Stomach (tissue), 19 donors: ENCODE data around the gene ANKRD30B. TPM values are rescaled to one million over a fixed set of nuclear protein-coding genes. Genes with fewer than 3 reads are reported as not detected.
A peak's percentile ranks its signal among the peaks of the same experiment; 100 is the strongest.
"Not testable (repeated sequence)": the region's sequence is repeated elsewhere in the genome, so short reads cannot be mapped to it uniquely, and the experiment has no call there.

Experiments
- DNase-seq, 2 donors: peaks; one replicate each; pipeline versions ENCODE4 v3.0.0 to v3.0.0-alpha.2; 2013 to 2019
- H3K27ac ChIP-seq, 5 donors: fragments of 200-600 bp in 4 of 5; sonication (generic) in 4 of 5; one replicate each; pipeline ENCODE4 v1.5.1; 2013 to 2019; ENCODE audit warnings: mild to moderate bottlenecking in 1 of 5, moderate library complexity in 1 of 5
- H3K27me3 ChIP-seq, 3 donors: fragments of 200-600 bp; sonication (generic); one replicate each; pipeline ENCODE4 v1.5.1; 2017 to 2019; ENCODE audit warnings: mixed run types in 1 of 3
- H3K36me3 ChIP-seq, 4 donors: fragments of 200-600 bp; sonication (generic); 1 replicate in 3 of 4; 2 replicates in 1 of 4; pipeline ENCODE4 v1.5.1; 2016 to 2019
- H3K4me1 ChIP-seq, 4 donors: fragments of 200-600 bp; sonication (generic); one replicate each; pipeline ENCODE4 v1.5.1; 2016 to 2019
- H3K4me3 ChIP-seq, 4 donors: fragments of 200-600 bp; sonication (generic) in 3 of 4; one replicate each; pipeline ENCODE4 v1.5.1; 2016 to 2019; ENCODE audit warnings: mild to moderate bottlenecking in 1 of 4
- H3K9me3 ChIP-seq, 4 donors: fragments of 200-600 bp; sonication (generic); one replicate each; pipeline ENCODE4 v1.5.1; 2016 to 2019
- CTCF ChIP-seq, 7 experiments: fragments of 450-650 bp in 4 of 7; fragments of 200-600 bp in 3 of 7; sonication (generic) in 3 of 7; IDR thresholded peaks; one replicate each; pipeline ENCODE4 v1.5.1; 2016 to 2019; ENCODE audit warnings: antibody characterized with exemption in 7 of 7, control low read depth in 2 of 7, mild to moderate bottlenecking in 1 of 7
- EP300 ChIP-seq: sonication (generic); formaldehyde crosslinking; IDR thresholded peaks from one replicate; pipeline ENCODE4 v1.6.1; 2017; ENCODE audit warnings: antibody characterized with exemption
- POLR2A ChIP-seq, 4 donors: fragments of 450-650 bp; IDR thresholded peaks; one replicate each; pipeline ENCODE4 v1.6.1; 2016; ENCODE audit warnings: antibody characterized with exemption in 4 of 4, control low read depth in 2 of 4, mild to moderate bottlenecking in 1 of 4, moderate library complexity in 1 of 4
- POLR2AphosphoS5 ChIP-seq, 3 donors: sonication (generic); formaldehyde crosslinking; IDR thresholded peaks; one replicate each; pipeline ENCODE4 v1.6.1; 2016; ENCODE audit warnings: antibody characterized with exemption in 3 of 3
- WGBS, 5 donors: extraction: QIAGEN DNeasy Blood & Tissue Kit in 3 of 5; methylation state at CpG; one replicate each; pipeline versions ENCODE4 v1.1.5 to v1.1.7; 2013 to 2018; 5-methylcytosine and 5-hydroxymethylcytosine counted together
- intact Hi-C: fragments of 100-400 bp; cut with DNase I; formaldehyde crosslinking; loops from one replicate; pipeline ENCODE4 v1.15.1; 2023; ENCODE audit warnings: low total_unique reads
- long read RNA-seq, 10 donors: transcript quantifications; one replicate each; lab custom pipeline, GENCODE V29; 2026
- polyA plus RNA-seq, 3 donors: library from polyadenylated mRNA; stranded (reverse); fragments of 200-250 nt; gene quantifications; one replicate each; pipeline ENCODE4 v1.2.3, GENCODE V29; 2013
- total RNA-seq, 5 donors: library from RNA; depleted of rRNA; stranded (reverse); fragments of >200 nt; gene quantifications; one replicate each; pipeline versions ENCODE4 v1.1.0 to v1.2.3, GENCODE V29; 2014 to 2016
- donor health status: healthy with polysubstance abuse.
- donor health status: Bipolar disorder and iron deficiency.
- donor health status: healthy.

ANKRD30B gene
- total RNA-seq (under 1 TPM in 2 of 5 donors, not detected in 3; 0.18 to 0.29 TPM), polyA plus RNA-seq (under 1 TPM in 1 of 3 donors, not detected in 2; 0.10 TPM)
- long read RNA-seq, donor 1 = 0 reads
- long read RNA-seq, donor 2 = 0 reads
- long read RNA-seq, donor 3 = 0 reads
- long read RNA-seq, donor 4 = 0 reads
- long read RNA-seq, donor 5 = 0 reads
- long read RNA-seq, donor 6 = 0 reads
- long read RNA-seq, donor 7 = 0 reads
- long read RNA-seq, donor 8 = 0 reads
- long read RNA-seq, donor 9 = 0 reads
- long read RNA-seq, donor 10 = 0 reads

GRCh38 chr18:14747513-14748474 is at the start of gene ANKRD30B:
Gene ANKRD30B, plus strand, starts transcription at chr18:14748172. Its CDS starts 248 bp downstream, at chr18:14748420.
- H3K4me3 ChIP-seq = peak within 1 kb of the TSS in 2 of 4 donors; percentile 12 to 32
- DNase-seq = peak in 1 of 2 donors; percentile 34
- WGBS, 5 donors = 13 to 26% (median 17%) methylated on average over 31 to 79 of the region's 79 CpGs

GRCh38 chr18:14701286-14702040 is 46.5 kb upstream of the ANKRD30B start:
- H3K27ac ChIP-seq, H3K36me3 ChIP-seq, H3K9me3 ChIP-seq, H3K4me3 ChIP-seq, H3K27me3 ChIP-seq, H3K4me1 ChIP-seq, DNase-seq, intact Hi-C loops: not testable (repeated sequence)
- WGBS, 5 donors = 76 to 86% (median 84%) methylated on average over 7 of the region's 7 CpGs

More at GRCh38 chr18:14747513-14748474, at the start of gene ANKRD30B:
- H3K4me1 ChIP-seq = peaks cover 0 to 11% (median 4%) of the 10 kb centered on the region in 4 donors
- peaks cover 0 to 15% (median 0%) of the 10 kb centered on the region in 3 donors for H3K27me3 ChIP-seq
- peaks cover 0 to 14% (median 13%) of the 10 kb centered on the region in 4 donors for H3K9me3 ChIP-seq
- H3K27ac ChIP-seq = no peak within 1 kb of the TSS
- no peaks in the 10 kb centered on the region for H3K36me3 ChIP-seq
- no peak for TF ChIP-seq POLR2AphosphoS5 (IDR thresholded peaks at IDR 0.05)
- TF ChIP-seq CTCF (IDR thresholded peaks at IDR 0.05) = no peak
- TF ChIP-seq EP300 = no peak
- TF ChIP-seq POLR2A (IDR thresholded peaks at IDR 0.05) = no peak
- intact Hi-C loops = no loop called here

DNA sequence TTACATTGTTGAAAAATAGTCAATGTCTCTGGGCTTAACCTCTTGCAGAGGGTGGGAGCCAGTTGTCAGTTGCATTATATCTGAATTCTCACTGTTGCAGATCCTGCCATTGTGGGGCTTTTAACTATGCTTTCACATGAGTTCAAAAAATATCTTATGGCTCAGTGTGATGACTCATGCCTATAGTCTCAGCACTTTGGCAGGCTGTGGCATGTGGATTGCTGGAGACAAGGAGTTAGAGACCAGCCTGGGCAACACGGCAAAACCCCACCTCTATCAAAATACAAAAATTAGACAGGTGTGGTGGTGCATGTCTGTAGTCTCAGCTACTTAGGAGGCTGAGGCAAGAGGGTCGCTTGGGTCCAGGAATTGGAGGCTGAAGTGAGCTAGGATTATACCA is 38.2 kb upstream of the ANKRD30B start:
- intact Hi-C loops, H3K27ac ChIP-seq, H3K4me3 ChIP-seq, H3K9me3 ChIP-seq, DNase-seq, H3K27me3 ChIP-seq, H3K4me1 ChIP-seq, H3K36me3 ChIP-seq: not testable (repeated sequence)
- 72 to 87% (median 74%) methylated on average over 2 of the region's 2 CpGs for WGBS, 5 donors

GRCh38 chr18:14721569-14721968 is 26.4 kb upstream of the ANKRD30B start:
- H3K27ac ChIP-seq, H3K36me3 ChIP-seq, H3K27me3 ChIP-seq, H3K4me3 ChIP-seq, H3K4me1 ChIP-seq, H3K9me3 ChIP-seq, DNase-seq, intact Hi-C loops: not testable (repeated sequence)

- DNase-seq, H3K27me3 ChIP-seq, H3K27ac ChIP-seq, H3K9me3 ChIP-seq, intact Hi-C loops, H3K4me1 ChIP-seq, H3K36me3 ChIP-seq, H3K4me3 ChIP-seq: not testable (repeated sequence)
- WGBS, 5 donors = 20 to 35% (median 29%) methylated on average over 1 of the region's 1 CpG
These were observed 8.9 kb upstream of the ANKRD30B start for GRCh38 chr18:14739056-14739455.

DNA sequence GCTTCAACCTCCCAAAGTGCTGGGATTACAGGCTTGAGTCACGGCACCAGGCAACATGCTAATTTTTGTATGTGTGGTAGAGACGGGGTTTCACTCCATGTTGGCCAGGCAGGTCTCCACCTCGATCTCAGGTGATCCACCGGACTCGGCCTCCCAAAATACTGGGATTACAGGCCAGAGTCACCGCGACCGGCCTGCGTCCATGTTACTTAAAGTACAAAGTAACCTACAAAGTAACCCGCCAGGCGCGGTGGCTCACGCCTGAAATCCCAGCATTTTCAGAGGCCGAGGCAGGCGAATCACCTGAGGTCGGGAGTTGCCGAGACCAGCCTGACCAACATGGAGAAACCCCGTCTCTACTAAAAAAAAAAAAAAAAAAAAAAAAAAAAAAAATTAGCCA is 1.1 kb upstream of the ANKRD30B start:
- 93 to 98% (median 94%) methylated on average over 5 to 18 of the region's 18 CpGs for WGBS, 5 donors
- Histone ChIP-seq H3K4me3 (no peak overlapping the region), H3K4me1 (peaks cover 0 to 11% (median 4%) of the 10 kb centered on the region in 4 donors), H3K27ac (no peak overlapping the region), H3K36me3 (no peaks in the 10 kb centered on the region), H3K9me3 (peaks cover 0 to 14% (median 13%) of the 10 kb centered on the region in 4 donors), H3K27me3 (peaks cover 0 to 15% (median 0%) of the 10 kb centered on the region in 3 donors)
- no peak for TF ChIP-seq EP300
- TF ChIP-seq POLR2AphosphoS5 (IDR thresholded peaks at IDR 0.05) = no peak
- intact Hi-C loops = no loop called here
- no peak for DNase-seq
